Measurements from ENCODE around the gene DNAAF8.

DNAAF8 gene

DNA sequence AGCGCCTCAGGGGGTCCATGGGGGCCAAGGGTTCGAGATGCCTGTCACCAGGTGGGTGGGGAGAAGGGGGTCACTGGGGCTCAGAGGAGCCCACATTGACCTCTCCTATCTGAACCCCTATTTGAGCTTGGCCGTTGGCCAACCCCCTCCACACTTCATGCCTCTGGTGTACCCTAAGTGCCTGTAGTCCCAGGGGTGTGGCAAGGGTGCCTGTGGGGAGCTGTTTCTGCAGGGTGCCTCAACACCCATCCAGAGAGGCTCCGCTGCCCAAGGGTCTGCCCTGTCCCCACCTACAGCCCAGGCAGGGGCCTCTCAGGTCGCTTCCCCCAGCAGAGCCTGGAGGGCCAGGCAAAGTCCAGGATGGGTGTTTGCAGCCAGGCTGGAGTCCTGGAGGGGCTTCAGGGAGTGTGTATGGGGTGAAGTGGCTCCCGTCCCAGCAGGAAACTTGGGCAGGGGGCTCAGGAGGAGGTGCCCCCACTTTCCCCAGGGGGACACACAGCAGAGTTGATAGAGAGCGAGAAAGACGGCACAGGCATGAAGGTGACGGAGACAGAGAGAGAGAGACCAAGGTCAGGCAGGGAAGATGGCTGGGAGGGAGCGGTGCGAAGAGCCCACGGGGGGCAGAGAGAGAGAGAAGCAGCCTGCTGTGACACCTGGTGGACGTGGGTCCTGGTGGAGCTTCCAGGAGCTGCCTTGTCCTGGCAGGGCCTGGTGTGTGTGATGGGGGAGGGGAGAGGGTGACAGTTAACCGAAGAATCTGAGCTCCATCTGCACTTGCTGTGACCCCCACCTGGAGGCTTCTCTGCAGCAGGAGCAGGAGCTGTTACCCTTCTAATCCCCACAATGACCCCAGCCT, 53.5 kb downstream of the DNAAF8 start, which contains the start of gene SEPTIN12:
SEPTIN12 (minus strand) TSS at position 719 of the 856 bp plus-strand sequence; CDS start at position 19, 700 bp downstream.
- no peaks in the 10 kb centered on the region for H3K36me3 ChIP-seq (replicated peaks)
- in situ Hi-C loops (cut with HindIII; ENCODE audit: low pct_ligation_motif_present, low sequenced_read_pairs) = no loop called here
- H3K4me3 ChIP-seq (ENCODE audit: low read depth, low read length) = no peak within 1 kb of the TSS
- TF ChIP-seq CTCF (IDR thresholded peaks at IDR 0.05; ENCODE audit: low read depth, low read length, missing control alignments) = no peak
- no peak for DNase-seq
- no peaks in the 10 kb centered on the region for H3K27me3 ChIP-seq (replicated peaks)
- no peak within 1 kb of the TSS for H3K27ac ChIP-seq

DNA sequence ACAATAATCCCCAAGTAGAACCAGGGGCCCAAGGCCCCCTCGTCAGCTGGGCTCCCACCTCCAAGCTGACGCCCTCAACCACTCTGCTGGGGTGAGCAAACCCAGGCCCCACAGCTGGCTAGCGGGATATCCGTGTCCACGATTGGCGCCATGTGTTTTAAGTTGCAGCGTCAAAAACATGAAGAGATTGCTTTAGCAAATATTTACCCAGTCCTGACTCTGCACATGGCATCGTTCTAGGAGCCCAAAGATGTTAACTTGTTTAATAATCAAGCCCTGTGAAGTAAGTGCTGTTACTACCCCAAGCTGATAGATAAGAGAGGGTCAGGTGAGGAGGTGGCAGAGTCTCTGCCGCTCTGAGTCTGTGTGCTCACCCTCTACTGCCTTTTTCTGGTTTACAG, 54.2 kb downstream of the DNAAF8 start:
- Histone ChIP-seq H3K36me3 (replicated peaks) (no peaks in the 10 kb centered on the region), H3K27me3 (replicated peaks) (no peaks in the 10 kb centered on the region), H3K4me3 (ENCODE audit: low read depth, low read length) (no peak overlapping the region), H3K27ac (no peak overlapping the region)
- no peak for DNase-seq
- no peak for TF ChIP-seq CTCF (IDR thresholded peaks at IDR 0.05; ENCODE audit: low read depth, low read length, missing control alignments)
- in situ Hi-C loops (cut with HindIII; ENCODE audit: low pct_ligation_motif_present, low sequenced_read_pairs) = no loop called here

DNA sequence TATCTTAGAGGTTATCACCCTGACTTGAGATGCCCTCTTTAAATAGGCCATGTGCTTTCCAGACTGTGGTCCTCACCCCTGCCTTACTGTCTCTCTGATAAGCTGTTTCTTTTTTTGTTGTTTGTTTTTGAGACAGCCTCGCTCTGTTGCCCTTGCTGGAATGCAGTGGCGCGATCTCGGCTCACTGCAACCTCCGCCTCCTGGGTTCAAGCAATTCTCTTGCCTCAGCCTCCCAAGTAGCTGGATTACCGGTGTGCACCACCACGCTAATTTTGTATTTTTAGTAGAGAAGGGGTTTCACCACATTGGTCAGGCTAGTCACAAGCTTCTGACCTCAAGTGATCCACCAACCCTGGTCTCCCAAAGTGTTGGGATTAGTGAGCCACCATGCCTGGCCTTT, 54.6 kb downstream of the DNAAF8 start:
- H3K36me3 ChIP-seq (replicated peaks) = no peaks in the 10 kb centered on the region
- in situ Hi-C loops (cut with HindIII; ENCODE audit: low pct_ligation_motif_present, low sequenced_read_pairs) = no loop called here
- no peak for TF ChIP-seq CTCF (IDR thresholded peaks at IDR 0.05; ENCODE audit: low read depth, low read length, missing control alignments)
- H3K4me3 ChIP-seq (ENCODE audit: low read depth, low read length) = no peak overlapping the region
- DNase-seq = no peak
- H3K27ac ChIP-seq = no peak overlapping the region
- H3K27me3 ChIP-seq (replicated peaks) = no peaks in the 10 kb centered on the region

GRCh38 chr16:4790261-4790660, 55.9 kb downstream of the DNAAF8 start:
- no peak for TF ChIP-seq CTCF (IDR thresholded peaks at IDR 0.05; ENCODE audit: low read depth, low read length, missing control alignments)
- no peak for DNase-seq
- Histone ChIP-seq H3K27me3 (replicated peaks) (no peaks in the 10 kb centered on the region), H3K27ac (no peak overlapping the region), H3K4me3 (ENCODE audit: low read depth, low read length) (no peak overlapping the region), H3K36me3 (replicated peaks) (no peaks in the 10 kb centered on the region)
- in situ Hi-C loops (cut with HindIII; ENCODE audit: low pct_ligation_motif_present, low sequenced_read_pairs) = no loop called here

DNA sequence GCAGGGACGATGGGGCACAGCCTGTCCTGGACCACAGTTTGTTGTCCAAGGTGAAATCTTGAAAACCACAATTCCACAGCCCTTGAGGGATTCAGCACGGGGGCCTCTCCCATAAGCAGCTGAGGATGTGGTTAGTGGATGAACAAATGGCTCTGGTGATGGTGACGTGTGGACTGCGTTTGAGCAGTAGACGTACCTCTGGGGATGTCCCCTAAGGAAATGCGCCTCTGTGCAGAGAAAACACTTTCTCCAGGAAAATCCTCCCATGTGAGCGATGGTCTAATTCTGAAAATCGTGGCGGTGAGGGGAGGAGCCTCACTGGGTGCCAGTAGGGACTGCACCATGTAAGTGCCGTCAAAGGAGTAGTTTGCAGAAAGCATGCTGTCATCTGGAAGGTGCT, 56.5 kb downstream of the DNAAF8 start:
- no peak for DNase-seq
- Histone ChIP-seq H3K4me3 (ENCODE audit: low read depth, low read length) (no peak overlapping the region), H3K36me3 (replicated peaks) (no peaks in the 10 kb centered on the region), H3K27ac (no peak overlapping the region), H3K27me3 (replicated peaks) (no peaks in the 10 kb centered on the region)
- TF ChIP-seq CTCF (IDR thresholded peaks at IDR 0.05; ENCODE audit: low read depth, low read length, missing control alignments) = no peak
- in situ Hi-C loops (cut with HindIII; ENCODE audit: low pct_ligation_motif_present, low sequenced_read_pairs) = no loop called here

Data from brain microvascular endothelial cell (primary cell).